ENCODE data around the gene PLD5.
"Not testable (repeated sequence)": the region's sequence is repeated elsewhere in the genome, so short reads cannot be mapped to it uniquely, and the experiment has no call there.

The PLD5 gene

DNA sequence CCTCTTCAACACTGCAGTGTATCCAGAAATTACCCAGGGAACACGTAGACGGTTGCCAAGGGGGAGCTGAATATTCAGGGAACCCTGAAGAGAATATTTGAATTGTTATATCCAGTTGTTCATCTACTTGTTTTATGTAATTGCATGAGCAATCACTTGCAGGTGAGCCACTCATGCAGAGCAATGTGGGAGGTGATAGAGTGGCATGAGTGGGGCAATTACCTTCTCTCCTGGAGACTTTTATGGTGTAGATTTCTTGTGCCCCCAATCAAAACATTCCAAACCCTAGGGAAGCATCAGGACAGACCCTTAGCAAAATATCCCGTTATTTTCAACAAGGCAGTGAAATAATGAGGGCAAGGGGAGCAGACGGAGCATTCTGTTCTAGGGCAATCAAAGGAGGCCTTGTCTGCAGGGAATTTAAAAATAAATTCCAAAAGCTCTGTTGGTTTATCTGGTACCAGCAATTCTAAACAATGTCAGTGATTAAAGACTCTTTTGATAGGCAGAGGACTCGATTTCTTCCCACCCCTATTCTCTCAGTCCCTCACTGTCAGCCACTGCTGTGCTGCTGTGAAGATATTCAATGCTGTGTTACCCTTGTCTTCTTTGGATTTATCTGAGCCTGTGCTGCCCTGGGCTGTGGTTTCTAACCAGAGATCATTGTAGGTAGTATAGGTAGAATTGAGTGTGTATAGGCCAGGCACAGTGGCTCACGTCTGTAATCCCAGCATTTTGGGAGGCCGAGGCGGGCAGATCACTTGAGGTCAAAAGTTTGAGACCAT lies 345.4 kb downstream of the PLD5 start:
- no peak for DNase-seq (ENCODE audit: low read depth in 1 of 2, low spot score in 1 of 2)

DNA sequence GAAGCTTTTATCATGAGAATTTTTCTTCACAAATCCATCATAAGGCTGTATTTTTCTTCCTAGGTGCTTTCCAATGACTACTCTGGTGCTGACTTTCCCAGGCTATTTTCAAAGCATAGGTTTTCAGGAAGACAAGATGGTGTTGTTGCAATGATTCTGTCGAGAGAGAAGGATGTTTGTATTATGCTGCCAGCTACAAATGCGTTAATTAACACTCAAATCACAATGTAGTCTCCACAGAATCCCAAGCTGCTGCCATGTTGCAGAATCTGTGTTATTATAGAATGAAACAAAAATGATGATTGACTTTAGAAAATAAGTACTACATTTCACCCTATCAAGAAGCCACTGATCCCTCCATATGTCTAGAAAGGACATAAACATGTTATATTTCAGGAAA lies 346.1 kb downstream of the PLD5 start:
- no peak for DNase-seq (ENCODE audit: low read depth in 1 of 2, low spot score in 1 of 2)

DNA sequence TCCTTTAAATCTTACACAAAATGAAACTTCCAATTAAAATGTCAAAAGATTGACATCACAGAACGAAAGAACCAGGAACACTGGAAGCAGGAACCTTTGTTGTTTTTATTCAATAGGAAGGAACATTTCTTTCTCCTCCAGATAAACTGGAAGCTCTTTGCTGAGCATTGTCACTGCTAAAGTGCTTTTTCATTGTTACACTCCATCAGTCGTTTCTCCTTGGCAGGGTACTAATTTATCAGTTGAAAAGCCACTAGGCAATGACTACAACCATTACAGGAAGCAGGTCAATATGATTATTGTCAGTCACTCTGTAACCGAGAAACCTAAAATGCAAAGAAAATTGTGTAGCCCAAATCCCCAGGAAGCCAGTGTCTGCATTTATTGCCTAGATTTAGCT lies 362.4 kb downstream of the PLD5 start:
- DNase-seq (ENCODE audit: low read depth in 1 of 2, low spot score in 1 of 2), result no peak

DNA sequence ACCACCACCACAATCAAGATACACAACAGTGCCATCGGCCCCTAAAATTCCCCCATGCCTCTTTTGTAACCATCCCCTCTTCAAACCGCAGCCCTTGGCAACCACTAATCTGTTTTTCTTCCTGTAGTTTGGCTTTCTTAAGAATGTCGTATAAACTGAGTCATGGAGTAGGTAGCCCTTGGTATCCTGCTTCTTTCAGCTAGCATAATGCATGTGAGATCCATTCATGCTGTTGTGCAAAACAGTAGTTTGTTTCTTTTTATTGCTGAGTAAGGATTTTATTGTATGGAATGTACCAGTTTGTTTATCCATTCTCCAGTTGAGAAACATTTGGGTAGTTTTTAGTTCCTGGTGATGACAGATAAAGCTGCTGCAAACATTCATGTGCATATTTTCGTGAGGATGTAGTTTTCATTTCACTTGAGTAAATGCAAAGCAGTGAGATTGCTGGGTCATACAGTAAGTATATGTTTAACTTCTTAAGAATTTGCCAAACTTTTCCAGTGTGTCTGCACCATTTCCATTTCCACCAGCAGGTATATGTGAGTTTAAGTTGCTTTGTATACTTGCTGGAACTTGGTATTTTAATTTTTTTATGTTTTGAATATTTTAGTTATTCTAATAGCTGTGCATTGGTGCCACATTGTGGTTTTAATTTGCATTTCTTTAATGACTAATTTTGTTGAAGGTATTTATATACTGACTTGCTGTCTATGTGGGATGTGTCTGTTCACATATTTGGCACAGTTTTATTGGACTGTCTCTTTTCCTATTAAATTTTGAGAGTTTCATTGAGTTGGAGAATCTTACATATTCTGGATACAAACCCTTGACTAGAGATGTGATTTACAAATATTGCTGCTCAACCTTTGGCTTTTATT lies 377.2 kb downstream of the PLD5 start:
- DNase-seq (ENCODE audit: low read depth in 1 of 2, low spot score in 1 of 2), result no peak

DNA sequence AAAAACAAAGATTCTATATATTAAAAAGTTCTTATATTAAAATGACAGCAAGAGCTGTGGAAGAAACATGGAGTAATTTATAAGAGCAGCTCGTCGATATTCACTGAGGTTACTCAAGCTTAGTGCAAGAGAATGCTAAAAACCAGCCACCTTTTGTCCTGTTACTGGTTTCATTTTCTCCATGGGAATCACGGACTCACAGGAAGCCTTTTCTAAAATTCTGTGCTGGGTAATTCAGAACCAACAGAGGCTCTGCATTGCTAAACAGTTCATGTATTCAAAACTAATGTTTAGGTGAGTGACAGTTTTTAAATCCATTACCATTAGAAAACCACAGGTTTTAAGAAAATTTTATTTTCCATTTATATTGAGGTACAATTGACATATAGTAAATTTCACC lies 377.8 kb downstream of the PLD5 start:
- no peak for DNase-seq (ENCODE audit: low read depth in 1 of 2, low spot score in 1 of 2)

DNA sequence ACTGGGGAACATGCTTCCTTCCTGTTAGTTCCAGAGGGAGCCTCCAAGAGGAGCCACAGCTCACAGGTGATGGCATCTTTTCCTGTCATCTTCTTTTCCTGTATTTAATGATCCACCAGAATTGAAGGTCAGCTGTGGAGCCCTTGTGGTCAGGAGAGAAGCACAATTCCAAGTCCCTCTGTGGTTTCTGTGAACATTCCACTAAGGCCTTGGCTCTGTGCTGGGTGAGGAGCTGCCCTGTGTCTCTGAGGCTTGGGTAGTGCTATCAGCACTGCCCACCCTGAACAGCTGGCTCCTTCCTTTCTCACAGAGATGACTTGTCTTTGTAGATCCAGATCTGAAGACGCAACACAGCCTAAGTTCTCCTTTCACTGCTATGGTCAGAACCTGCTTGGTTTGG lies 383.7 kb downstream of the PLD5 start:
- DNase-seq (ENCODE audit: low read depth in 1 of 2, low spot score in 1 of 2), result no peak

DNA sequence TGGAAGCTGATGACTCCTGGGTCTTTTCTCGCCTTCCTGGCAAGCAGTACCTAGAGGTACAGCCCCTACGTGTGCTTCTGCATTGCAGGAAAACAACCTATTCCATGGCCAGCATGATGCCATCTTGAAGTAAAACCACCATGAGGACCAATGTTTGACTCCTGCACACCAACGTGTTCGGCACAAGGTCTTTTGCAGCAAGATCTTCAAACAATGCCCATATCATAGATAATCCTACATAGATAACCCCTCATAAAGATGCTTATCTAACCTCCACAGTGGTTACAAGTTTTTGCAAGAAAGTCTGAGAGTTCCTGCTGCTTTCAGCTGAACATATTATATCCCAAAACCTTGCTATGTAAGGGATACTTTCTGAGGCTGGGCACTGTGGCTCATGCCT lies 384.5 kb downstream of the PLD5 start:
- no peak for DNase-seq (ENCODE audit: low read depth in 1 of 2, low spot score in 1 of 2)

DNA sequence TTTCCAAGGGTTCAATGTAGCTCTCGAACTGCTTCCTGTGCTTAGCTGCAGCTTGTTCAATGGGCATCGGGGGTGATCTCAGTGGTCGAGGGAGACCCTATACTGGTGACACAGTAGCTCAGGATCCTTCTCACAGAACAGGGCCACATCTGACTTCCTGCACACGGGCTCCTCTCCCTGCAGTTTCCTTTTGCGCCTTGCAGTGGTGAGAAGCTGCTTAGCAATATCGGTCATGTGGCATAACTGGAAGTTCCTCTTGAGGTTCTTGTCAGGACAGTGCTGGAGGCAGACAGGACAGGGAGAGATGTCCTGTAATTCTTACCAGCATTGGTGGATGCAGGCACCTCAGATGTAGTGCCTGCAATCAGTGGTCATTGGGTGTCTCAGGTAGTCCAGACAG lies 385.1 kb downstream of the PLD5 start:
- DNase-seq (ENCODE audit: low read depth in 1 of 2, low spot score in 1 of 2), result no peak

DNA sequence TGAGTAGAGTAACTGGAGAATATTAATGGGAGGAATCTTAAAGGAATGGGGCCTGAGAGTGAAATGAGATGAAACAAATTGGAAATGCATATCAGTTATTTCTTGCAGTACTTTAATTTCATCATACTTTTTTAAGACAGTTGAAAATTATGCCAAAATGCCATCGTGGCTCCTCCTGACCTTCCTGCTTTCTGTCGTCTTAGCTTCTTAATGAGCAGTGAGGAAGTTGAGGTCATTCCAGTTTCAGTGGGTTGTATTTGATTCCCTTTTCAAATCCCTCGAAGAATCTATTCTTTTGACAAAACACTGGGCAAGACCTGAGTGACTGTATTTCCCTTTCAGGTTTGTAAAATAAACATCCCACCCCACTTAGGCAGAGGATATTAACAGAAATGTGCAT lies 390.7 kb downstream of the PLD5 start:
- DNase-seq (ENCODE audit: low read depth in 1 of 2, low spot score in 1 of 2), result no peak

DNA sequence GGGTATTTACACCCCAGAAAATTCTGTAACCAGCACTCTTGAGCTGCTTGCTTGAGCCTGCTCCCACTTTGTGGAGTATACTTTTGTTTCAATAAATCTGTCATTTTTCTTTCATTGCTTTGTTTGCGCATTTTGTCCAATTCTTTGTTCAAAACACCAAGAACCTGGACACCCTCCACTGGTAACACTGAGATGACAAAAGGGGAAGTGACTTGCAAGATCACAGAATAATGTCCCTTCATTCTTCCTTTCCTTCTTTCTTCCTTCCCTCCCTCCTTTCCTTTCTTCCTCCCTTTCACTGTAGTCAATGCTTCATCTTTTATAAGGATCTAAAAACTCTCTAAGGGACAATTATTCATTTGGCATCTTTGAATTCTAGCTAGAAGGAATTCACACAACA lies 391.1 kb downstream of the PLD5 start:
- no peak for DNase-seq (ENCODE audit: low read depth in 1 of 2, low spot score in 1 of 2)

DNA sequence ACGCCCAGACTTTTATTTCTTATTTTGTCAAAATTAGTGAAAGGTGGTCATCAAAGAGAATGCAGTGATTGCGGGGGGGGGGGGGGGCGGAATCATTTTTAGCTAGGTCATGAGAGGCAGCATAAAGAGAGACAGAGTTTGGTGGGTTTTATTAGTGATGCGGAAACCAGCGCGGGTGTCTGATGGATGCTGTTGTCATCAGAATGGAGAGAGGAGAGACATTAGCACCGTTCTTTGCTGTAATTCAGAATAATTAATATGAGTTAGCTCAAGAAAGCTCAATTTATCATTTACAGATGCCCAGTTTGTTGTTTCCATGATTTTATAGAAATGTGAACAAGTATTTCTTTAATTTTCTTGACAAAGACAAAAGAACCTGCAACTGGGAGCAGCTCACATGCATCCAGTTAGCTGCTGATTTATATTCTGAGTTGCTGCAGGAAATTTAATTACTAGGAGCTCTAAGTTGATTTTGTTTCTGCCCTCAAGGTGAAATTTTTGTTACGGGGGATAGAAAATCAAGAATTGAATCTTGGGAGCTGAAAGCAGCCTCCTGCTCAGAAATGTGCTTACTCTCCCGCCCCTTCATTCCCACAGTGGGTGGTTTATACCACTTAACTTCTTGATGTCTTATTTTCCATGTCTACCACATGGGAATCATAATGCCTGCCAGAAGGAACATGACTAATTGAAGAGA lies 392.2 kb downstream of the PLD5 start:
- DNase-seq (ENCODE audit: low read depth in 1 of 2, low spot score in 1 of 2), result no peak

DNA sequence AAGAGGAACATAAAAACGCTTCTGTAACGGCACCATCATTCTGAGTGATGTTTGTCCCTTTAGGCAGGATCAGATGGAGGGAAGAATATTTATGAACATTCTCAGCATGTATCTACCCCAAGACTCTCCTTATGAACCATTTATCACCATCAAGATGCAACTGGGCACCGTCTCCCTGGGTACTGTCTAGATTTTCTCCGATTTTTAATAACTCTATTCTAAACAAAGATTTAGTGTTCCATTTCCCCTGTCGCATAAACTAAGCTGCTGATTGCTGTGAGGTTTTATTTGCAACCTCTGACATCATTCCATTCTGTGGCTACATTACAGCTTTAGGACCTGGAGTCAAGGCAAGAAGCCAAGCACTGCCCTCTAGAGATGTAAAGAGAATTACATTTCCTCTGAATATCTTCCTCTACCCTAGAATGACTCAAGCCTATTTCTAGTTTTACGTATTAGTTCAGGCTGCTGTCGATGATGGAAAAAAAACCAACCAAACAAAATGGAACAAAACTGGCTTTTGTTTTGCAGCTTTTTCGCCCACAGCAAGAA lies 395.5 kb downstream of the PLD5 start:
- DNase-seq (ENCODE audit: low read depth in 1 of 2, low spot score in 1 of 2), result no peak

DNA sequence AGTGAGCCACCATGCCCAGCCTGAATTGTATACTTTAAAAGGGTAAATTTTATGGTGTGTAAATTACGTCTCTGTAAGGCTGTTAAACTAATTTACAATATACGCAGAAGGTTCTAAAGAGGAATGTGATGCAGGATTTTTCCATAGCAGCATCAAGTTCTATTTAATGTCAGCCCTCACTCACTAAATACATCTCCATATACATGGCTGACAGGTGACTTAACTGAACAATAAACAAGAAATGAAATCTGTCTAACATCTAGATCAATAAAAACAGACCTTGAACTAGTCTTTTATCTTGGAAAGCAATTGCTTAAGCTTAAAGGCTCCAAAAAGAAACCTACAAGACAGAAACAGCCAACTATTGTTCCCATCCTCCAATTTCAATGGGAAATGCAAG lies 404.1 kb downstream of the PLD5 start:
- no peak for DNase-seq (ENCODE audit: low read depth in 1 of 2, low spot score in 1 of 2)

DNA sequence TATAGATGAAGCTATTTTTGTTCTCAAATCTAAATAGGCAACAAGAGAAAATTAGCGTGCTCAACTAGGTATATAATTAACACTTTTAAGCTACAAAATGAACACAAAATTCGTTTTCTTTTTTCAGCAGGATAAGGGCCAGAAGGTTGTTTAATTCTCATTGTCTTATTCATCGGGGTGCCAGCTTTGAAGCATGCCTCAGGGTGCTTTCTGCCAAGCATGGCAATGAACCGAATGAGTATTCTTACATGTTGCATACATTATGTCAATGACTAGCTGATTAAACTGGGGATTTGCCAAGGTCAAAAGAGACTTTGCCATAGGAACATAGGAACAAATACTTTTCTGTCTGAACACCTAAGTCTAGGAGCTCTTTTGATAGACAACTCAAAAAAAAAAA lies 423.6 kb downstream of the PLD5 start:
- no peak for DNase-seq (ENCODE audit: low read depth in 1 of 2, low spot score in 1 of 2)

DNA sequence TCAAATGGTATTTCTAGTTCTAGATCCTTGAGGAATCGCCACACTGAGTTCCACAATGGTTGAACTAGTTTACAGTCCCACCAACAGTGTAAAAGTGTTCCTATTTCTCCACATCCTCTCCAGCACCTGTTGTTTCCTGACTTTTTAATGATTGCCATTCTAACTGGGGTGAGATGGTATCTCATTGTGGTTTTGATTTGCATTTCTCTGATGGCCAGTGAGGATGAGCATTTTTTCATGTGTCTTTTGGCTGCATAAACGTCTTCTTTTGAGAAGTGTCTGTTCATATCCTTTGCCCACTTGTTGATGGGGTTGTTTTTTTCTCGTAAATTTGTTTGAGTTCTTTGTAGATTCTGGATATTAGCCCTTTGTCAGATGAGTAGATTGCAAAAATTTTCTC lies 427.2 kb downstream of the PLD5 start:
- DNase-seq (ENCODE audit: low read depth in 1 of 2, low spot score in 1 of 2), result not testable (repeated sequence)

DNA sequence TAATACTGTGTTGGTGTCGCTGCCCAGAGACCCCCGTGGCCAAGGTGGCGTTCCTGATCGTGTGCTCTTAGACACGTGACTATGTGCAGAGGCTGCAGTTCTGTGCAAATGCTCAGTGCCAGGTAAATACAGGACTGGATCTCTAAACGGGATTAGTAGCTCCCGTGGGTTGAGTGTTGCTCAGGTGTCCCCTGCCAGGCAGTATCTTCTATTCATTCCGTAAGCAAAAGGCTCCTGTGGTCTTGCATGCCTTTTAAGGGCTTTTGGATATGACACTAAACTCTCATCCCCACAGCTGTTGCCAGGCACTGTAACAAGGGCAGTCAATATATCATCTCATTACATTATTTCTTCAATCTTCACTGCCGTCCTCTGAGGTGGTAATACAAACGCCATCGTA lies 431.4 kb downstream of the PLD5 start:
- no peak for DNase-seq (ENCODE audit: low read depth in 1 of 2, low spot score in 1 of 2)

DNA sequence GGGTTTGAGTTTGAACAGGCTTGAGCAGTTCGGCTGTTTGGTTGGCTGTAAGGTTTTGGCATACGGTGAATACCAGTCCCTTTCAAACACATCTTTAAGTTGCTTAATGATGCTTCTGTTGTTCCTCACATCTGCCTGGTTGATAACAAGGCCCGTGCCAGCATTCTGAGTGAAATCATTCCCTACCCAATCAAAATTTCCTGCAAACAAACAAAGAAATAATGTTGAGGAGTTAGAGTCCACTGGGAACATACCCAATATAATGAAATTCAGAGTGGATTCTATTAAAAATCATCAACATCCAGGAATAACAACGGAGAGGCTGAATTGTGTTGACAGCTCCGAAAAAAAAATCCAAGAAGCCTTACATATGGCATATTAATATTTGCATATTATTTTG lies 434.6 kb downstream of the PLD5 start:
- DNase-seq (ENCODE audit: low read depth in 1 of 2, low spot score in 1 of 2), result no peak

DNA sequence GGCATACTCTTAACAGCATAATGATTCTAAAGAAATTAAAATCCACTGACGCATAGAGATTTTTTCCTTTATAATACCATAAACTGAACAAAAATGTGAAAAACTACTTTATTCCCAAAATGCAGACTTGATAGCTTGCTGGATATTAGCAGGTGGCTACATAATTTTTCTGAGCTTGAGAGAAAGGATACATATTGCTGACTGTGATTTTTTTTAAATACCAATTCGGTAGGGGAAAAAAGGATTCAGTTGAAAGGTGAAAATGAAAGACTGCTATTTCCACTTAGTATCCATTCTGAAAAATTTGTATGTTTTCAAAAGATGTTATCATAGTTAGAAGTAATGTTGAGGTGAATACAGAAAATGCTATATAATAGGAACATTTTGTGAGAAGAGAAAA lies 435.6 kb downstream of the PLD5 start:
- no peak for DNase-seq (ENCODE audit: low read depth in 1 of 2, low spot score in 1 of 2)

DNA sequence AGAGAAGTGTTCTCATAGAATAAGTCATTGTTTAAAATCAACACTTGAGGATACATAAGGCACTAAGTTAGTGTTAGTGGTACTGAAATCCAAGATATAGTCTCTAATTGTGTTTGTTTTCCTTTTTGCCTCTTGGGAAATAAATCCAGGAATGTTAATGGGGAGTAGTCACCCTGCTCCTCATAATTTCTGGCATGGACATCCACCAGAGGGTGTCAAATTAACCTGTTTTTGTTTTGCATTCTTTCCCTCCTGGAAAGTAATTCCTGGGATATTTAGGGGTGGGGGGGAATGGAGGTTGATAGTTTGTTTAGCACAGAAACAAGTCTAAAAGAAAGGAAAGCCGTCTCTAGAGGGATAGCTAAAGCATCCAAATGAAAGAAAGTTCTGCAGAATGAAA lies 437.8 kb downstream of the PLD5 start:
- DNase-seq (ENCODE audit: low read depth in 1 of 2, low spot score in 1 of 2), result no peak

DNA sequence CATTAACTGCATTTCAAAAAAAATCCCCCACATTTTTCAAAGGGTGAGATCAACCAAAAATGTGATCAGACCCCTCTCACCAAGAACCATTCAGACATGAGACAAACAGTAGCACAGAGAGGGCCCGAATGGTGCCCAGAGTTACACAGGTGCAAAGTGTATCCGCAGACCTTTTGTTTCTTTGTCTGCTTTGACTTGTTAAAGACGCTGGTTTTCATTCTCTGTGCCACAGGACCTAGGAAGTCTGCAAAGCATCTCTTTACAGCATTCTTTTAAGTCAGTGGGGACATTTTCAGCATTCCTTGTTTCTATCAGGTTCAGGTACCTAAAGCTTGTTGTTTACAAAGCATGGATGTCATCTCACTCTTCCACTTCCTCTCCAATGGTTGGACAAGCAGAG lies 438.4 kb downstream of the PLD5 start:
- DNase-seq (ENCODE audit: low read depth in 1 of 2, low spot score in 1 of 2), result no peak

DNA sequence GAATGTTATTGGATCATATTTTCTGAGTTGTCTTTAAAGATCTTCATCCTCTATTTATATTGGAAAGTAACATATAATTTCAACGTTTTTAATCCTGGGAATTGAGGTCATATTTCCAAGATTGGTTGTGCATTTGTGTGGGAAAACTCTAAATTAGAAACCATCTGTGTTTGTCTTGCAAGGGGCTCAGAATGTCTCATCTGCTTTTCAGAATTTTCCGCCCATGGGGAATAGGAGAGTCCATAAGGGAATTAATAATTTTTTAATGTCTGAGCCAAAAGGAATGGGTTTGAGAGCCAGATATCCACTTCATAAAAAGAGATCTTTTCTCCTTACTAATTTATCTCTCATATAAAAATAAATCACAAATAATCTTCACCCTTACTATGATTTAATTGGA lies 440.8 kb downstream of the PLD5 start:
- no peak for DNase-seq (ENCODE audit: low read depth in 1 of 2, low spot score in 1 of 2)

DNA sequence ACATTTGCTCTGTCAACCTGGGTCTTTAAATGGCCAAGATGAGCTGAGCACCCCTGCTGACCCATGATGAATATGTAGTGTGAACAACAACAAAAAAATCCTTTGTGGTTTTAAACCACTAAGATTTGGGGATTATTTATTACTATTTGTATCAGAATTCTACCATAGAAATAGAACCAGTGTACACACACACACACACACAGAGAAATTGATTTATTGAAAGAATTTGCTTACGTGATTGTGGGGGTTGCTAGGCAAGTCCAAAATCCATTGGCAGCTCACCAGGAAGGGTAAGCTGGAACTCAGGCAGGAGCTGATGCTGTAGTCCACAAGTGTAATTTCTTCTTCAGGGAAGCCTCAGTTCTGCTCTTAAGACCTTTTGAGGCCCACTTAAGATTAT lies 443.1 kb downstream of the PLD5 start:
- DNase-seq (ENCODE audit: low read depth in 1 of 2, low spot score in 1 of 2), result no peak
